Uterus (tissue), 2 donors: ENCODE results near the gene CEP164.

Experiments used
- POLR2A ChIP-seq, 2 donors: fragments of 450-650 bp; IDR thresholded peaks; one replicate each; pipeline ENCODE4 v1.6.1; 2016; ENCODE audit warnings: antibody characterized with exemption in 2 of 2, mild to moderate bottlenecking in 1 of 2, moderate library complexity in 1 of 2
- TF ChIP-seq, protein P1 (sequence below), 4 experiments: fragments of 200-600 bp in 2 of 4; fragments of 450-650 bp in 2 of 4; sonication (generic) in 2 of 4; IDR thresholded peaks; one replicate each; pipeline ENCODE4 v1.5.1; 2016 to 2019; ENCODE audit warnings: antibody characterized with exemption in 4 of 4, mild to moderate bottlenecking in 2 of 4, moderate library complexity in 1 of 4

DNA sequence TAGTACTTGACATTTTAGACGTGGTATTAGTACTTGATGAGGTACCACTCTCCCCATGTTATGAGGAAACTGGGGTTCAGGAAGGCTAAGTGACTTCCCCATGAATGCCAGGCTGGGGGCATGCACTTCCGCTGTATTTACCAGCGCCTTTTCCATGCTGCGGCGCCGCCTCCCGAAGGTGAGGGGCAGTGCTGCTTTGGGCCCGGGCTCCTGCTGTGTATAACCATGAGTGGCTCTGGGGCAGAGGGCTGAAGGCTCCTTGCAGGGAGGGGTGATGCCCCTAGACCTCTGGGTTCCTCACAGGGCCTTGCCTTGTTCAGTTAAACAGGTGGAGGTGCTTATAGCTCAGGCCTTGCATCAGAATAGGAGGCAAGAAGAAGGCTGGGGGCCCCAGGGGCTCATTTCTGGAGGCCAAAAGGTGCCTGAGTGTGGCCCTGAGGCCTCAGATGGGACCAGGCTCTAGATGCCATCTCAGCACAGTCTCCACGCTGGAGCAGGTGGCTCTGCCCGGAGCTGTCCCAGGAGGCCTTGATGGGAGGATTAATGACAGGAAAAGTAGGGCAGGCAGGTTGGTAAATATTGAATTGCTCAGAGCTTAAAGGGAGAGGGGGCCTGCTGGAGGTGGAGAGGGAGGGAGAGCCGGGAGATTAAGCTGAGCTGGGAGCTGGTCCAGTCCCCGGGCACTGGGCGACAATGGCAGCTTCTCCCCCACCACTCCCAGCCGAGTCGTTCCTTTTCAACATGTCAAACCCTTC lies 129.6 kb downstream of the CEP164 start:
- TF ChIP-seq, protein P1, sequence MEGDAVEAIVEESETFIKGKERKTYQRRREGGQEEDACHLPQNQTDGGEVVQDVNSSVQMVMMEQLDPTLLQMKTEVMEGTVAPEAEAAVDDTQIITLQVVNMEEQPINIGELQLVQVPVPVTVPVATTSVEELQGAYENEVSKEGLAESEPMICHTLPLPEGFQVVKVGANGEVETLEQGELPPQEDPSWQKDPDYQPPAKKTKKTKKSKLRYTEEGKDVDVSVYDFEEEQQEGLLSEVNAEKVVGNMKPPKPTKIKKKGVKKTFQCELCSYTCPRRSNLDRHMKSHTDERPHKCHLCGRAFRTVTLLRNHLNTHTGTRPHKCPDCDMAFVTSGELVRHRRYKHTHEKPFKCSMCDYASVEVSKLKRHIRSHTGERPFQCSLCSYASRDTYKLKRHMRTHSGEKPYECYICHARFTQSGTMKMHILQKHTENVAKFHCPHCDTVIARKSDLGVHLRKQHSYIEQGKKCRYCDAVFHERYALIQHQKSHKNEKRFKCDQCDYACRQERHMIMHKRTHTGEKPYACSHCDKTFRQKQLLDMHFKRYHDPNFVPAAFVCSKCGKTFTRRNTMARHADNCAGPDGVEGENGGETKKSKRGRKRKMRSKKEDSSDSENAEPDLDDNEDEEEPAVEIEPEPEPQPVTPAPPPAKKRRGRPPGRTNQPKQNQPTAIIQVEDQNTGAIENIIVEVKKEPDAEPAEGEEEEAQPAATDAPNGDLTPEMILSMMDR (IDR thresholded peaks at IDR 0.05), result no peak
- no peak for TF ChIP-seq POLR2A (IDR thresholded peaks at IDR 0.05)
